ENCODE results near the gene POC5. TPM values are rescaled to one million over a fixed set of nuclear protein-coding genes. Genes with fewer than 3 reads are reported as not detected.

The POC5 gene
- total and polyA plus RNA-seq, 2 of the 13 experiments (the other 11 are each of a cell fraction or from before 2014, with no cell fraction given) = 6.9 to 9.3 TPM

DNA sequence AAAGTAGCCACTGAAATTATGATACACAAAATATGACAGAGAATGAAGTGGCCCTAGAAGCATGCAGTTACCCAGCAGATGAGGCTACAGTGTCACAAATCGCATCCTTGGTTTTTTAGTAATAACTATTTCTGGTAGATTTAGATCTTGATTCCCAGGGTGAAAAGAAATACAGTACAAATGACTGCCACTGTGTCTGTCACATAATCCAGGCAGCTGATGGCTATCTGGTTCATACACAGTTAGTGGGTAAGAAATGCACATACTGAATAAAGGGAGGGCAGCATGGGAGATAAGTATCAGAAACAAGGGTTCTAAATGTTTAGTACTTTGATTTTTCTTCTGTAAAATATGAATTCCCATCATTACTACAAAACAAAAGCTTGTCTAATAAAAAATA lies 41.5 kb downstream of the POC5 start (continued):
- TF ChIP-seq, protein P1, sequence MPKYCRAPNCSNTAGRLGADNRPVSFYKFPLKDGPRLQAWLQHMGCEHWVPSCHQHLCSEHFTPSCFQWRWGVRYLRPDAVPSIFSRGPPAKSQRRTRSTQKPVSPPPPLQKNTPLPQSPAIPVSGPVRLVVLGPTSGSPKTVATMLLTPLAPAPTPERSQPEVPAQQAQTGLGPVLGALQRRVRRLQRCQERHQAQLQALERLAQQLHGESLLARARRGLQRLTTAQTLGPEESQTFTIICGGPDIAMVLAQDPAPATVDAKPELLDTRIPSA (CRISPR knock-in tag; IDR thresholded peaks at IDR 0.05; ENCODE audit: borderline replicate concordance) = no peak
- no peak for TF ChIP-seq ZNF616 (CRISPR knock-in tag; IDR thresholded peaks at IDR 0.05; ENCODE audit: low read depth)
- no peak for TF ChIP-seq GABPA (IDR thresholded peaks at IDR 0.05; ENCODE audit: low read depth, low read length)
- no peak for TF ChIP-seq GABPA (CRISPR knock-in tag; IDR thresholded peaks at IDR 0.05; ENCODE audit: low read depth)
- no peak for TF ChIP-seq NCOA5 (CRISPR knock-in tag; IDR thresholded peaks at IDR 0.05)
- TF ChIP-seq, protein P2, sequence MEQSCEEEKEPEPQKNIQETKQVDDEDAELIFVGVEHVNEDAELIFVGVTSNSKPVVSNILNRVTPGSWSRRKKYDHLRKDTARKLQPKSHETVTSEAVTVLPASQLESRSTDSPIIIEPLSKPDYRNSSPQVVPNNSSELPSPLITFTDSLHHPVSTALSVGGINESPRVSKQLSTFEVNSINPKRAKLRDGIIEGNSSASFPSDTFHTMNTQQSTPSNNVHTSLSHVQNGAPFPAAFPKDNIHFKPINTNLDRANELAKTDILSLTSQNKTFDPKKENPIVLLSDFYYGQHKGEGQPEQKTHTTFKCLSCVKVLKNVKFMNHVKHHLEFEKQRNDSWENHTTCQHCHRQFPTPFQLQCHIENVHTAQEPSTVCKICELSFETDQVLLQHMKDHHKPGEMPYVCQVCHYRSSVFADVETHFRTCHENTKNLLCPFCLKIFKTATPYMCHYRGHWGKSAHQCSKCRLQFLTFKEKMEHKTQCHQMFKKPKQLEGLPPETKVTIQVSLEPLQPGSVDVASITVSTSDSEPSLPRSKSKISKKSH (CRISPR knock-in tag; IDR thresholded peaks at IDR 0.05; ENCODE audit: borderline replicate concordance) = no peak
- TF ChIP-seq MAFG (CRISPR knock-in tag; IDR thresholded peaks at IDR 0.05) = no peak
- no peak for TF ChIP-seq ZFP41 (CRISPR knock-in tag; IDR thresholded peaks at IDR 0.05; ENCODE audit: borderline replicate concordance)
- TF ChIP-seq PAF1 (CRISPR knock-in tag; IDR thresholded peaks at IDR 0.05) = no peak
- TF ChIP-seq HOXD1 (CRISPR knock-in tag; IDR thresholded peaks at IDR 0.05) = no peak

DNA sequence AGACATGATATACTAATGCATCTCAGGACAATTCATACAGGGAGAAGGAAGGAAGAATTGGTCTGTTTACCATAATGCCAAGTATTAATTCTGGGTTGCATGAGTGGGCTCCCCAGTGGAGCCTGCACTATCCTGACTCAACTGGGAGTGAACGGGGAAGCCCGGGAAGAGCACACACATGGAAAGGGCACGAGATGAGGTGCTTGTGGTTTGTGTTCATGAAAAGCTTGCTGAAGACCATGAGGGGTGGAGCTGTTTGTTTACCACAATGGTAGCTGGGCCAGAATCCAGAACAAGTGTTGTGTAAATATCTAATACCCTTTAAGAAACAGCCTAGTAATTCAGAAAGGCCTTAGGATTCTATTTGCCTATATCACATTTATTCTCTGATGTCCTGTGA lies 44.6 kb downstream of the POC5 start:
- CTCF ChIA-PET (ENCODE audit: low intra/inter-chr PET ratio, low total read pairs) = no interaction called here
- TF ChIP-seq, protein P3, sequence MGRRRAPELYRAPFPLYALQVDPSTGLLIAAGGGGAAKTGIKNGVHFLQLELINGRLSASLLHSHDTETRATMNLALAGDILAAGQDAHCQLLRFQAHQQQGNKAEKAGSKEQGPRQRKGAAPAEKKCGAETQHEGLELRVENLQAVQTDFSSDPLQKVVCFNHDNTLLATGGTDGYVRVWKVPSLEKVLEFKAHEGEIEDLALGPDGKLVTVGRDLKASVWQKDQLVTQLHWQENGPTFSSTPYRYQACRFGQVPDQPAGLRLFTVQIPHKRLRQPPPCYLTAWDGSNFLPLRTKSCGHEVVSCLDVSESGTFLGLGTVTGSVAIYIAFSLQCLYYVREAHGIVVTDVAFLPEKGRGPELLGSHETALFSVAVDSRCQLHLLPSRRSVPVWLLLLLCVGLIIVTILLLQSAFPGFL (CRISPR knock-in tag; IDR thresholded peaks at IDR 0.05) = no peak
- no peak for TF ChIP-seq ZNF678 (CRISPR knock-in tag; IDR thresholded peaks at IDR 0.05)
- no peak for TF ChIP-seq EZH2 (conservative IDR thresholded peaks at IDR 0.05; ENCODE audit: low read depth, low read length)
- TF ChIP-seq, protein P4, sequence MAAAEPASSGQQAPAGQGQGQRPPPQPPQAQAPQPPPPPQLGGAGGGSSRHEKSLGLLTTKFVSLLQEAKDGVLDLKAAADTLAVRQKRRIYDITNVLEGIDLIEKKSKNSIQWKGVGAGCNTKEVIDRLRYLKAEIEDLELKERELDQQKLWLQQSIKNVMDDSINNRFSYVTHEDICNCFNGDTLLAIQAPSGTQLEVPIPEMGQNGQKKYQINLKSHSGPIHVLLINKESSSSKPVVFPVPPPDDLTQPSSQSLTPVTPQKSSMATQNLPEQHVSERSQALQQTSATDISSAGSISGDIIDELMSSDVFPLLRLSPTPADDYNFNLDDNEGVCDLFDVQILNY (CRISPR knock-in tag; conservative IDR thresholded peaks at IDR 0.05) = no peak
- no peak for TF ChIP-seq TSC22D2 (CRISPR knock-in tag; IDR thresholded peaks at IDR 0.05; ENCODE audit: borderline replicate concordance)
- TF ChIP-seq ZKSCAN1 (IDR thresholded peaks at IDR 0.05; ENCODE audit: low read length) = no peak
- TF ChIP-seq ZNF549 (CRISPR knock-in tag; IDR thresholded peaks at IDR 0.05) = no peak
- no peak for TF ChIP-seq ZNF34 (CRISPR knock-in tag; IDR thresholded peaks at IDR 0.05; ENCODE audit: borderline replicate concordance)
- no peak for TF ChIP-seq ZNF562 (CRISPR knock-in tag; IDR thresholded peaks at IDR 0.05; ENCODE audit: borderline replicate concordance)
- TF ChIP-seq, protein P5, sequence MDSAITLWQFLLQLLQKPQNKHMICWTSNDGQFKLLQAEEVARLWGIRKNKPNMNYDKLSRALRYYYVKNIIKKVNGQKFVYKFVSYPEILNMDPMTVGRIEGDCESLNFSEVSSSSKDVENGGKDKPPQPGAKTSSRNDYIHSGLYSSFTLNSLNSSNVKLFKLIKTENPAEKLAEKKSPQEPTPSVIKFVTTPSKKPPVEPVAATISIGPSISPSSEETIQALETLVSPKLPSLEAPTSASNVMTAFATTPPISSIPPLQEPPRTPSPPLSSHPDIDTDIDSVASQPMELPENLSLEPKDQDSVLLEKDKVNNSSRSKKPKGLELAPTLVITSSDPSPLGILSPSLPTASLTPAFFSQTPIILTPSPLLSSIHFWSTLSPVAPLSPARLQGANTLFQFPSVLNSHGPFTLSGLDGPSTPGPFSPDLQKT (CRISPR knock-in tag; IDR thresholded peaks at IDR 0.05; ENCODE audit: borderline replicate concordance) = no peak
- TF ChIP-seq FOXP1 (IDR thresholded peaks at IDR 0.05) = no peak
- no peak for TF ChIP-seq FOXP1 (CRISPR knock-in tag; IDR thresholded peaks at IDR 0.05)

More for the DNA sequence above, 44.6 kb downstream of the POC5 start:
- in situ Hi-C loops (cut with HindIII; ENCODE audit: extremely low pct_ligation_motif_present, low pct_unique_long_range_greater_than_20kb) = no loop called here
- no peaks in the 10 kb centered on the region for H3K27me3 ChIP-seq (ENCODE audit: control insufficient read depth in 1 of 2, insufficient read depth in 2 of 2, low read length in 2 of 2)
- no peak overlapping the region for H2AFZ ChIP-seq (ENCODE audit: low read length)
- no peaks in the 10 kb centered on the region for H4K20me1 ChIP-seq (ENCODE audit: insufficient read depth, low read length)
- no peak overlapping the region for H3K4me2 ChIP-seq (ENCODE audit: low read depth, low read length)
- no peak overlapping the region for H3K4me3 ChIP-seq (replicated peaks in 1 of 3; ENCODE audit: insufficient read depth in 1 of 3, low read depth in 2 of 3, low read length in 3 of 3)
- no peak for DNase-seq (ENCODE audit: low spot score)
- FAIRE-seq = no peak
- 85% methylated on average over 3 of the region's 3 CpGs for WGBS (ENCODE audit: low lambda C conversion rate)
- no peak overlapping the region for H3K27ac ChIP-seq (ENCODE audit: extremely low read length, insufficient read depth, low read length)
- no peak overlapping the region for H3K9ac ChIP-seq (ENCODE audit: insufficient read depth, low read depth, low read length)
- 0 out of 5 replicates have a peak, but pooled peaks cover 0 to 6% of the 10 kb centered on the region in 2 experiments for H3K36me3 ChIP-seq (replicated peaks in 1 of 2; ENCODE audit: control insufficient read depth in 1 of 2, insufficient read depth in 2 of 2, low read length in 2 of 2)
- ATAC-seq = no peak
- POLR2A ChIA-PET = no interaction called here
- no peaks in the 10 kb centered on the region for H3K9me3 ChIP-seq (ENCODE audit: low read length)
- H3K4me1 ChIP-seq (ENCODE audit: insufficient read depth, low read length) = peaks cover 21% of the 10 kb centered on the region
- no peaks in the 10 kb centered on the region for H3K79me2 ChIP-seq (ENCODE audit: insufficient read depth, low read length)
- no TSS peak for BruUV-seq (replicated peaks)
- intact Hi-C loops (cut with micrococcal nuclease; ENCODE audit: unreplicated experiment) = no loop called here
